HepG2 (cell line): ENCODE measurements around the gene SMIM13. TPM values are rescaled to one million over a fixed set of nuclear protein-coding genes. Genes with fewer than 3 reads are reported as not detected.

Experiments used
- GABPA ChIP-seq, 2 experiments: IDR thresholded peaks; 2 replicates each; pipeline ENCODE4 v1.6.1; 2011 to 2016; ENCODE audit warnings: low read depth in 2 of 2, low read length in 1 of 2, missing biosample characterization in 1 of 2, missing genetic modification characterization in 1 of 2
- MAFF ChIP-seq: IDR thresholded peaks from 2 replicates; pipeline ENCODE4 v1.6.1; 2011; ENCODE audit warnings: low read depth, low read length, improper control_type of control experiment
- PCBP1 ChIP-seq: fragments of 200-400 bp; formaldehyde crosslinking; IDR thresholded peaks from 2 replicates; pipeline ENCODE4 v1.6.1; 2017; ENCODE audit warnings: mild to moderate bottlenecking, low read depth, low read length, borderline replicate concordance
- RORA ChIP-seq: sonication (generic); formaldehyde crosslinking; IDR thresholded peaks from 2 replicates; pipeline ENCODE4 v1.5.0; 2020; ENCODE audit warnings: mild to moderate bottlenecking, missing genetic modification reagents, moderate library complexity
- SNAPC4 ChIP-seq: sonication (generic); formaldehyde crosslinking; IDR thresholded peaks from 2 replicates; pipeline ENCODE4 v1.4.0; 2020; ENCODE audit warnings: mild to moderate bottlenecking, missing genetic modification reagents
- YY1 ChIP-seq: IDR thresholded peaks from 2 replicates; pipeline ENCODE4 v1.6.1; 2011; ENCODE audit warnings: low read length, low read depth, moderate library complexity, mild to moderate bottlenecking; ENCODE audit not compliant: insufficient read depth, insufficient replicate concordance
- ZNF251 ChIP-seq: sonication (generic); formaldehyde crosslinking; IDR thresholded peaks from 2 replicates; pipeline ENCODE4 v1.9.0; 2021; ENCODE audit warnings: mild to moderate bottlenecking, missing genetic modification reagents
- ZNF337 ChIP-seq: sonication (generic); formaldehyde crosslinking; IDR thresholded peaks from 2 replicates; pipeline ENCODE4 v1.5.1; 2020; ENCODE audit warnings: missing genetic modification reagents, low read depth, mild to moderate bottlenecking, borderline replicate concordance
- ZNF558 ChIP-seq: sonication (generic); formaldehyde crosslinking; IDR thresholded peaks from 2 replicates; pipeline ENCODE4 v1.9.0; 2022; ENCODE audit warnings: mild to moderate bottlenecking, missing genetic modification reagents, borderline replicate concordance
- ZNF710 ChIP-seq: sonication (generic); formaldehyde crosslinking; IDR thresholded peaks from 2 replicates; pipeline ENCODE4 v1.5.0; 2020; ENCODE audit warnings: mild to moderate bottlenecking, missing genetic modification reagents, borderline replicate concordance
- ZUFSP ChIP-seq: sonication (generic); formaldehyde crosslinking; IDR thresholded peaks from 2 replicates; pipeline ENCODE4 v1.9.0; 2021; ENCODE audit warnings: missing genetic modification reagents, mild to moderate bottlenecking, borderline replicate concordance
- polyA plus RNA-seq, 8 experiments: library from polyadenylated mRNA; depleted of rRNA in 3 of 8; stranded (reverse) in 7 of 8; unstranded in 1 of 8; fragments of >200 nt; fragmentation: Illumina TruSeq in 4 of 8; extraction: Trizol in 4 of 8; gene quantifications; 2 replicates each; pipeline versions ENCODE4 v1.2.1 to v1.2.3, GENCODE V29; 2011 to 2016; ENCODE audit warnings: low read depth in 4 of 8, missing spikeins in 1 of 8, mixed read lengths in 1 of 8; ENCODE audit not compliant: insufficient read depth in 1 of 8
- total RNA-seq, 5 experiments: library from RNA; depleted of rRNA; stranded (reverse); fragments of >200 nt; fragmentation: Illumina TruSeq; extraction: Trizol; gene quantifications; 2 replicates each; pipeline ENCODE4 v1.2.3, GENCODE V29; 2016; ENCODE audit warnings: low read depth in 1 of 5
- TF ChIP-seq, protein P1 (sequence below): sonication (generic); formaldehyde crosslinking; IDR thresholded peaks from 2 replicates; pipeline ENCODE4 v1.4.0; 2020; ENCODE audit warnings: missing genetic modification reagents

SMIM13 gene
- total and polyA plus RNA-seq, 2 of the 13 experiments (the other 11 are each of a cell fraction or from before 2014, with no cell fraction given), result 2.7 to 10.2 TPM

- no peak for TF ChIP-seq GABPA (IDR thresholded peaks at IDR 0.05; ENCODE audit: low read depth, low read length)
- TF ChIP-seq GABPA (CRISPR knock-in tag; IDR thresholded peaks at IDR 0.05; ENCODE audit: low read depth), result no peak; the same call in 1 of the 2 replicates
- no peak for TF ChIP-seq RORA (CRISPR knock-in tag)
- no peak for TF ChIP-seq ZNF251 (CRISPR knock-in tag)
- TF ChIP-seq ZNF558 (CRISPR knock-in tag), result peak; percentile 17; the same call in 1 of the 2 replicates
- TF ChIP-seq ZUFSP (CRISPR knock-in tag), result no peak
- peak; percentile 62; the same call in 1 of the 2 replicates for TF ChIP-seq ZNF710 (CRISPR knock-in tag)
- TF ChIP-seq, protein P1, sequence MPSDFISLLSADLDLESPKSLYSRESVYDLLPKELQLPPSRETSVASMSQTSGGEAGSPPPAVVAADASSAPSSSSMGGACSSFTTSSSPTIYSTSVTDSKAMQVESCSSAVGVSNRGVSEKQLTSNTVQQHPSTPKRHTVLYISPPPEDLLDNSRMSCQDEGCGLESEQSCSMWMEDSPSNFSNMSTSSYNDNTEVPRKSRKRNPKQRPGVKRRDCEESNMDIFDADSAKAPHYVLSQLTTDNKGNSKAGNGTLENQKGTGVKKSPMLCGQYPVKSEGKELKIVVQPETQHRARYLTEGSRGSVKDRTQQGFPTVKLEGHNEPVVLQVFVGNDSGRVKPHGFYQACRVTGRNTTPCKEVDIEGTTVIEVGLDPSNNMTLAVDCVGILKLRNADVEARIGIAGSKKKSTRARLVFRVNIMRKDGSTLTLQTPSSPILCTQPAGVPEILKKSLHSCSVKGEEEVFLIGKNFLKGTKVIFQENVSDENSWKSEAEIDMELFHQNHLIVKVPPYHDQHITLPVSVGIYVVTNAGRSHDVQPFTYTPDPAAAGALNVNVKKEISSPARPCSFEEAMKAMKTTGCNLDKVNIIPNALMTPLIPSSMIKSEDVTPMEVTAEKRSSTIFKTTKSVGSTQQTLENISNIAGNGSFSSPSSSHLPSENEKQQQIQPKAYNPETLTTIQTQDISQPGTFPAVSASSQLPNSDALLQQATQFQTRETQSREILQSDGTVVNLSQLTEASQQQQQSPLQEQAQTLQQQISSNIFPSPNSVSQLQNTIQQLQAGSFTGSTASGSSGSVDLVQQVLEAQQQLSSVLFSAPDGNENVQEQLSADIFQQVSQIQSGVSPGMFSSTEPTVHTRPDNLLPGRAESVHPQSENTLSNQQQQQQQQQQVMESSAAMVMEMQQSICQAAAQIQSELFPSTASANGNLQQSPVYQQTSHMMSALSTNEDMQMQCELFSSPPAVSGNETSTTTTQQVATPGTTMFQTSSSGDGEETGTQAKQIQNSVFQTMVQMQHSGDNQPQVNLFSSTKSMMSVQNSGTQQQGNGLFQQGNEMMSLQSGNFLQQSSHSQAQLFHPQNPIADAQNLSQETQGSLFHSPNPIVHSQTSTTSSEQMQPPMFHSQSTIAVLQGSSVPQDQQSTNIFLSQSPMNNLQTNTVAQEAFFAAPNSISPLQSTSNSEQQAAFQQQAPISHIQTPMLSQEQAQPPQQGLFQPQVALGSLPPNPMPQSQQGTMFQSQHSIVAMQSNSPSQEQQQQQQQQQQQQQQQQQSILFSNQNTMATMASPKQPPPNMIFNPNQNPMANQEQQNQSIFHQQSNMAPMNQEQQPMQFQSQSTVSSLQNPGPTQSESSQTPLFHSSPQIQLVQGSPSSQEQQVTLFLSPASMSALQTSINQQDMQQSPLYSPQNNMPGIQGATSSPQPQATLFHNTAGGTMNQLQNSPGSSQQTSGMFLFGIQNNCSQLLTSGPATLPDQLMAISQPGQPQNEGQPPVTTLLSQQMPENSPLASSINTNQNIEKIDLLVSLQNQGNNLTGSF (CRISPR knock-in tag), result no peak
- peak; percentile 71; the same call in 1 of the 2 replicates for TF ChIP-seq ZNF337 (CRISPR knock-in tag)
- TF ChIP-seq PCBP1, result no peak
- TF ChIP-seq YY1, result no peak
- no peak for TF ChIP-seq SNAPC4
- peak; percentile 66 for TF ChIP-seq MAFF
Measured at GRCh38 chr6:11143394-11144371, 50.0 kb downstream of the SMIM13 start (continued).
